Motor neuron (in vitro differentiated cells): ENCODE data around the gene GCG. TPM values are rescaled to one million over a fixed set of nuclear protein-coding genes. Genes with fewer than 3 reads are reported as not detected.

Source experiments
- ATAC-seq, 8 experiments: fragments of 200-7000 bp; cut with Tn5 transposase; replicated peaks in 6 of 8; 2 replicates each; pipeline ENCODE4 v1.8.0; 2021; ENCODE audit warnings: mild to moderate bottlenecking in 8 of 8, moderate library complexity in 8 of 8
- H3K27ac ChIP-seq, 2 donors: fragments of 250-450 bp; sonication (Bioruptor Pico); 2 replicates each; pipeline ENCODE4 v1.9.0; 2021; ENCODE audit warnings: antibody characterized with exemption in 2 of 2, mild to moderate bottlenecking in 2 of 2, moderate library complexity in 1 of 2
- H3K4me1 ChIP-seq, 2 donors: fragments of 250-450 bp; sonication (Bioruptor Pico); replicated peaks in 1 of 2; 2 replicates each; pipeline ENCODE4 v1.6.1; 2021; ENCODE audit warnings: antibody characterized with exemption in 2 of 2, mild to moderate bottlenecking in 2 of 2, moderate library complexity in 1 of 2
- H3K4me3 ChIP-seq, 5 donors: fragments of 250-450 bp; sonication (Bioruptor Pico); 2 replicates each; pipeline ENCODE4 v1.9.0; 2021; ENCODE audit warnings: antibody characterized with exemption in 5 of 5, mild to moderate bottlenecking in 5 of 5, moderate library complexity in 4 of 5
- WGBS, 10 experiments: fragments of 450-650 bp; shearing (Covaris generic); methylation state at CpG; one replicate each; pipeline ENCODE4 v1.0.0; 2022; 5-methylcytosine and 5-hydroxymethylcytosine counted together
- in situ Hi-C, 9 experiments: fragments of 400-800 bp; cut with MboI; loops; one replicate each; pipeline ENCODE4 v1.15.0; 2021; ENCODE audit warnings: low sequenced_read_pairs in 9 of 9, low pct_unique_long_range_greater_than_20kb in 2 of 9; ENCODE audit not compliant: unreplicated experiment in 9 of 9
- total RNA-seq, 8 experiments: library from RNA; unstranded; fragments of 300-600 nt; gene quantifications; 2 replicates each; pipeline versions ENCODE4 v1.2.3 to v1.2.4, GENCODE V29; 2022

The GCG gene
- total RNA-seq, 8 experiments from 2014 or later, result 0.54 to 0.56 TPM; not detected in 6

GRCh38 chr2:162113088-162113775 is 38.8 kb downstream of the GCG start:
- WGBS, 10 experiments, result 0 to 100% (median 56%) methylated on average over 1 to 3 of the region's 3 CpGs
- ATAC-seq, result peak in 2 of 8 experiments; percentile 33 to 80
- in situ Hi-C loops, result loop anchor here in 1 of 9 experiments (25.0 kb wide), 1 partner anchor 526 kb away; no protein-coding TSS in a partner anchor
- H3K27ac ChIP-seq, result no peak overlapping the region
- H3K4me1 ChIP-seq, result peaks cover 0 to 14% of the 10 kb centered on the region in 2 donors
- H3K4me3 ChIP-seq, result no peak overlapping the region

- 54 to 100% (median 90%) methylated on average over 1 to 4 of the region's 5 CpGs; no CpG with 5 or more reads in 2 of the 10 experiments for WGBS, 10 experiments
- Histone ChIP-seq H3K4me1 (peaks cover 0 to 14% of the 10 kb centered on the region in 2 donors), H3K27ac (no peak overlapping the region), H3K4me3 (no peak overlapping the region)
- in situ Hi-C loops, result loop anchor here in 1 of 9 experiments (25.0 kb wide), 1 partner anchor 525 kb away; no protein-coding TSS in a partner anchor
- ATAC-seq, result no peak
Observed at GRCh38 chr2:162111958-162112850, 39.8 kb downstream of the GCG start.

- no peak overlapping the region for H3K4me3 ChIP-seq
- H3K27ac ChIP-seq, result no peak overlapping the region
- in situ Hi-C loops, result loop anchor here in 1 of 9 experiments (25.0 kb wide), 1 partner anchor 520 kb away; no protein-coding TSS in a partner anchor
- 82 to 100% (median 97%) methylated on average over 1 to 4 of the region's 4 CpGs for WGBS, 10 experiments
- peaks cover 0 to 4% of the 10 kb centered on the region in 2 donors for H3K4me1 ChIP-seq
- no peak for ATAC-seq
Observed at GRCh38 chr2:162107361-162107901, 44.6 kb downstream of the GCG start.

- Histone ChIP-seq H3K27ac (no peak overlapping the region), H3K4me3 (no peak overlapping the region), H3K4me1 (peaks cover 0 to 4% of the 10 kb centered on the region in 2 donors)
- no peak for ATAC-seq
- 80 to 100% (median 91%) methylated on average over 1 of the region's 1 CpG; no CpG with 5 or more reads in 3 of the 10 experiments for WGBS, 10 experiments
- in situ Hi-C loops, result loop anchor here in 1 of 9 experiments (25.0 kb wide), 1 partner anchor 519 kb away; no protein-coding TSS in a partner anchor
Observed at GRCh38 chr2:162106746-162107145, 45.3 kb downstream of the GCG start.

GRCh38 chr2:162106146-162106551 is 45.9 kb downstream of the GCG start:
- no peak overlapping the region for H3K27ac ChIP-seq
- in situ Hi-C loops, result loop anchor here in 1 of 9 experiments (25.0 kb wide), 1 partner anchor 519 kb away; no protein-coding TSS in a partner anchor
- no peak overlapping the region for H3K4me3 ChIP-seq
- peak in 3 of 8 experiments; percentile 29 to 43 (median 42) for ATAC-seq
- peaks cover 0 to 4% of the 10 kb centered on the region in 2 donors for H3K4me1 ChIP-seq
- 40 to 90% (median 68%) methylated on average over 2 to 3 of the region's 3 CpGs for WGBS, 10 experiments

- no peak overlapping the region for H3K27ac ChIP-seq
- 64 to 90% (median 82%) methylated on average over 1 to 3 of the region's 3 CpGs; no CpG with 5 or more reads in 2 of the 10 experiments for WGBS, 10 experiments
- H3K4me1 ChIP-seq, result peaks cover 0 to 4% of the 10 kb centered on the region in 2 donors
- peak in 2 of 8 experiments; percentile 20 to 49 for ATAC-seq
- no peak overlapping the region for H3K4me3 ChIP-seq
- in situ Hi-C loops, result loop anchor here in 1 of 9 experiments (25.0 kb wide), 1 partner anchor 516 kb away; no protein-coding TSS in a partner anchor
Observed at GRCh38 chr2:162103443-162104009, 48.5 kb downstream of the GCG start.

- H3K27ac ChIP-seq, result no peak overlapping the region
- no peak overlapping the region for H3K4me3 ChIP-seq
- in situ Hi-C loops, result loop anchor here in 1 of 9 experiments (25.0 kb wide), 1 partner anchor 513 kb away; no protein-coding TSS in a partner anchor
- H3K4me1 ChIP-seq, result peaks cover 0 to 4% of the 10 kb centered on the region in 2 donors
- 0 to 80% (median 64%) methylated on average over 1 of the region's 1 CpG; no CpG with 5 or more reads in 3 of the 10 experiments for WGBS, 10 experiments
- no peak for ATAC-seq
Observed at GRCh38 chr2:162100579-162100978, 51.5 kb downstream of the GCG start.

- in situ Hi-C loops, result loop anchor here in 1 of 9 experiments (25.0 kb wide), 1 partner anchor 513 kb away; no protein-coding TSS in a partner anchor
- WGBS, 10 experiments, result 86 to 100% (median 96%) methylated on average over 1 to 5 of the region's 5 CpGs; no CpG with 5 or more reads in 1 of the 10 experiments
- Histone ChIP-seq H3K4me3 (no peak overlapping the region), H3K27ac (no peak overlapping the region), H3K4me1 (peaks cover 0 to 4% of the 10 kb centered on the region in 2 donors)
- ATAC-seq, result no peak
Observed at GRCh38 chr2:162099836-162100235, 52.2 kb downstream of the GCG start.

Other genes starting within 250 kb of the GCG start
- gene DPP4, start 78.0 kb downstream of the GCG start, total RNA-seq, result 10 to 100 TPM in 2 of 8 experiments, 1 to 10 TPM in 3, under 1 TPM in 3; 0.24 to 83.7 (median 1.1) TPM
- 100 to 1,000 TPM in 1 of 8 experiments, 10 to 100 TPM in 3, under 1 TPM in 3, not detected in 1; 0.11 to 274 (median 12.7) TPM for gene FAP, start 91.2 kb upstream of the GCG start, total RNA-seq
- gene IFIH1, start 166.4 kb upstream of the GCG start, total RNA-seq, result 10 to 100 TPM in 4 of 8 experiments, under 1 TPM in 4; 0.18 to 35.4 (median 5.5) TPM
- gene GCA, start 191.9 kb upstream of the GCG start, total RNA-seq, result 10 to 100 TPM in 5 of 8 experiments, 1 to 10 TPM in 3; 1.5 to 25.2 (median 13.1) TPM